HG03066 (cell line): Measurements from ENCODE around the gene DEFB115.
"Not testable (repeated sequence)": the region's sequence is repeated elsewhere in the genome, so short reads cannot be mapped to it uniquely, and the experiment has no call there.

Experiments used
- ATAC-seq: cut with Tn5 transposase; IDR thresholded peaks from one replicate; pipeline ENCODE4 v1.9.1; 2021; ENCODE audit warnings: low read depth; ENCODE audit not compliant: unreplicated experiment

Gene DEFB115, protein sequence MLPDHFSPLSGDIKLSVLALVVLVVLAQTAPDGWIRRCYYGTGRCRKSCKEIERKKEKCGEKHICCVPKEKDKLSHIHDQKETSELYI

DNA sequence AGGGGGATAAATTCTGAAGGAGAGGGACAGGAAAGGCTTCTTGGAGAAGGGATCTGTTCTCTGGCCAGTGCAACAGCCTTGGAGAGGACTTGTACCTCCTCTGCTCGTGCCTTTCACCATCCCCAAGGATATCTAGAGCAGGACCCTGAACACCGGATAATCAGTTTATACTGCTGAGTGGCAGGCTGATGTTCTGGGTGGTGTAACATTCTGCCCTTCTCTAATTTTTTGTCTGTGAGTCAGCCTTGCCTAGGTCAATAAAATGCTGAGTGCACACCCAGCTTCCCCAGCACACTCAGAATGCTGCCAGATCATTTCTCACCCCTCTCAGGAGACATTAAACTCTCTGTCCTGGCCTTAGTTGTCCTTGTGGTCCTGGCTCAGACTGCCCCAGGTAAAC, at the start of gene DEFB115:
DEFB115 (plus strand) TSS at position 301 of the 400 bp plus-strand sequence; CDS start at position 301, 0 bp downstream.
- ATAC-seq = no peak

DNA sequence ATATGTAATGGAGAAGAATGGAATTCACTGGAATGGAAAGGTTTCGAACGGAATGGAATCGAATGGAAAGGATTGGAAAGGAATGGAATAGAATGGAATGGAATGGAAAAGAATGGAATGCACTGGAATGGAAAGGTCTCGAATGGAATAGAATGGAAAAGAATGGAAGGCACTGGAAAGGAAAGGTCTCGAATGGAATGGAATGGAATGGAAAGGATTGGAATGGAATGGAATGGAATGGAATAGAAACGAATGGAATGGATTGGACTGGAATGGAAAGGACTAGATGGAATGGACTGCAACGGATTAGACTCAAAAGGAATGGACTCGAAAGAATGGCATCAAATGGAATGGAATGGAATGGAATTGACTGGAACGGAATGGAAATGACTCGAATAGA, 20.5 kb upstream of the DEFB115 start:
- no peak for ATAC-seq

DNA sequence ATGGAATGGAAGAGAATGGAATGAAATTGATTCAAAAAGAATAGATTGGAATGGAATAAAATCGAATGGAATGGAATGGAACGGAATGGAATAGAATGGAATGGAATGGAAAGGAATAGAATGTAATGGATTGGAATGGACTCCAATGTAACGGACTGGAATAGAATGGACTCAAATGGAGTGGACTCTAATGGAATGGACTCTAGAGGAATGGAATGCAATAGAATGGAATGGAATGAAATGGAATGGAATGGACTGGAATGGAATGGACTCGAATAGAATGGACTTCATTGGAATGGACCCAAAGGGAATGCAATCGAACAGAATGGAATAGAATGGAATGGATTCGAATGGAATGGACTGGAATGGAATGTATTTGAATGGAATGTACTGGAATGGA, 19.7 kb upstream of the DEFB115 start:
- ATAC-seq = no peak

DNA sequence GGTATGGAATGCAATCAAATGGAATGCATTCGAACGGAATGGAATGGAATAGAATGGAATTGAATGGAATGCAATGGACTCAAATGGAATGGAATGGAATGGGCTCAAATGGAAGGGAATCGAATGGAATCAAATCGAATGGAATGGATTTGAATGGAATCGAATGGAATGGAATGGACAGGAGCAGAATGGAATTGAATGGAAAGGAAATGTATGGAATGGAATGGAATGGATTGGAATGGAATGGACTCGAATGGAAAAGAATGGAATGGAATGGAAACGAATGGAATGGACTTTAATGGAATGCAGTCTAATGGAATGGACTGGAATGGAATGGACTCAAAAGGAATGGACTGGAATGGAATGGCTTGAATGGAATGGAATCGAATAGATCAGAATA, 18.3 kb upstream of the DEFB115 start:
- ATAC-seq = no peak

DNA sequence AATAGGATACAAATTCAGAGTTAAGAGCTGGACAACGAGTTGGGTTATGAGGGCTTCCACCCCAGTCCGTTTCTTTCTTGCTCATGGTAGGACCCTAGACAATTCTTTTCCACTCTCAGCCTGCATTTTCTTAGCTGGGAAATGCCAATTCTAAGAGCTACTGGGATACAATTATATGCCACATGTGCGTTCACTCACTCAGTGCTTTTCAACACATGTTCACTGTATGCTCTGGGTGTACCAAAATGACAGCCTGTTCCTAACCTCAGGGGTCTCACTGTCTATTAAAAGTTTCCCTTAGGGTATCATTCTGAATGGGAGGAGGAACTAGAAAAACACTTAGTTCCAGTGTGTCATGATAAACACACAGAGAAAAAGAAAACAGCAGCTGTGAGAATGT, 505 bp upstream of the DEFB115 start:
- ATAC-seq = no peak

DNA sequence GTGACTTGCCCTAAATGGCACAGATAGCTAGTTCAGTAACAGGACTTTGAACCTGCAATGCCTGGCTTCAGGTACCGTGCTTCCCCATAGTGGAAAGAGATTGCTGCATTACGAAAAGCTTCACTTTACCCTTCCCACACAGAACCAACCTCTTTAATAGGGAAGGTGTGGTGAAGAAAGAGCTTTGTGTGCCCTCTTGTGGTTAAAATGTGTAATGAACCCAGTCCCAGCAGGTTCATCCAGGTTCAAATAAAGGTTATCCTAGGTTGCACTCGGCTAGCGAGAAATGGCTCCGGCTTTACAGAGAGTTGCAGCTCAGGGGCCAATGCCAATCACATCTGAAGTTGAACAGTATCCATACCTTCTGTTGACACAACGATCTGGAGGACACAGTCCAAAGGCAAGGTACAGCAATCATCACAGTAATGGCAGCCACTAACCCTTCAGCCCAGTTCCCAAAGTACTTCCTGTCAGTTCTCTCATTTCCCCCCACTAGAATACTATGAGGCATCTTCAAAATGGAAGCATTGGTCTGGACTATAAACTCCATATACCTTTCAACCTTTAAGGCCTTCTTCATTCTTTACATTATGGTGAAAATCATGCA, 3.0 kb downstream of the DEFB115 start:
- ATAC-seq = no peak

DNA sequence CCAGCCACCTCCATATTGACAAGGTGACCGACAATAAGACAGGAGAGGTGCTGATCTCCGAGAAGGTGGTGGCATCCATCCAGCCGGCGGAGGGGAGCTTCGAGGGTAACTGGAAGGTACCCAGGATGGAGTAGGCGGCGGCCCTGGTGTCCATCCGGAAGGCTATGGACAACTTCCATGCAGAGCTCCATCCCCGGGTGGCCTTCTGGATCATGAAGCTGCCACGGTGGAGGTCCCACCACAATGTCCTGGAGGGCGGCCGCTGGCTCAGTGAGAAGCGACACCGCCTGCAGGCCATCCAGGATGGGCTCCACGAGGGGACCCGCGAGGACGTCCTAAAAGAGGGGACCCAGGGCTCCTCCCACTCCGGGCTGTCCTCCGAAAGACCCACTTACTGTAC, 17.0 kb downstream of the DEFB115 start:
- no peak for ATAC-seq

DNA sequence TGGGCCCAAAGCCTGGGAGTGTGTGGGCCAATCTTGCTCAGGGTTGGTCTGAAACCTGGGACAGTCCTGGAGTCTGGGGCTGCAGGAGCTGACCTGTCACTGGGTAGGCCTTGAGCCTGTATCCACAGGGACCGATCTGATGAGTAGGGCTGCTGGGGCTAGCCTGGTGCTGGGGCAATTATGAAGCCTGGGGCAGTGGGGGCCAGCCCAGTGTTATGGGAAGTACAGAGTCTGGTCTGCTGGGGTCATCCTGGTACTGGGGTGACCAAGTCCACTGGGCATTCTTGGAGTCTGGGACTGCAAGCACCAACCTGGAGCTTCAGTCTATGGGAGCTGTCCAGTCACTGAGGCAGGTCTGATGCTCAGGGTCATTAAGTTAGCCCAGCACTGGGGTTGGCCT, 20.7 kb downstream of the DEFB115 start:
- no peak for ATAC-seq

DNA sequence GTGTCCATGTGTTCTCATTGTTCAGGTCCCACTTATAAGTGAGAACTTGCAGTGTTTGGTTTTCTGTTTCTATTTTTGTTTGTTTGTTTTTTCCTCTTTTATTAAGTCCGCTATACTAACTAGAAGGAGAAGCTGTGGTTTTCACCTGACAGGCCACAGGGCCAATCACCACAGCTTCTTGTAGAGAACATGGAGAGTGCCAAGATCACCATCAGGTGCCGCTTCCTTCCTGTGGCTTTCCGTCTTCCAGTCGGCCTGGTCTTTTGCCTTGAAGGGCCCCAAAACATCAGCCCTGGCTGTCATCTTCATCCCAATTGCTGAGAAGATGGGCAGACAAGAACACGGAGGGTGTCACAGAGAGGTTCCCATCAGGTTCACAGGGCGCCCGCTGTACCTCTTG, 27.5 kb downstream of the DEFB115 start:
- not testable (repeated sequence) for ATAC-seq

DNA sequence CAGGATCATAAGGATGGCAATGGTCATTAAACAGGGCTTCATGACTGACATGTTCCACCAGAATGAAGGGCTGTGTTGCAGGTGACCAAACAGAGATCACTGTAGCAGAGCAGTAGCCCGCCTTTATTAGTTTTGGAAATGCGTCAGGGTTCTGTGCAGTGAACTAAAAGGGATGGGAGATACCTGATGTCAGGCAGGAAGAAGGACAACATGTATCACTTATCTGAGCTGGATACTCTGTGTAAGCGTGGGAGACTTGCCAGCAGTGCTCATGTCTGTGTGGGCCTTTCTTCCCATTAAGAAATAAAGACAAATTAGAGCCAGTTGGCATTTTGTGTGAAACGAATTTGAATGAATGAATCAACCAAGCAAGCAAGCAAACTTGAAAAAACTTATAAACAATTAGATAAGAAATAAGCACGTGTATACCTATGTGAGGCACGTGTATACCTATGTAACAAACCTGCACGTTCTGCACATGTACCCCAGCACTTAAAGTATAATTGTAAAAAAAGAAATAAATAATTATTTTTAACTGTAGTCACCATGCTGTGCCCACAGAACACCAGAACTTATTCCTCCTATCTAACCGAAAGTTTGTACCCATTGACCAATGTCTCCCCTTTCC, 51.2 kb downstream of the DEFB115 start, which contains the start of gene DEFB116:
DEFB116 (minus strand) TSS at position 51 of the 628 bp plus-strand sequence; CDS start at position 51, 0 bp downstream.
- ATAC-seq = no peak
